BE2C (cell line): Measurements from ENCODE around the gene ALDH6A1.
A peak's percentile ranks its signal among the peaks of the same experiment; 100 is the strongest.

Experiments used
- DNase-seq: peaks from one replicate; pipeline ENCODE4 v3.0.0-alpha.2; 2020
- H3K27me3 ChIP-seq: fragments of 250-450 bp; sonication (Bioruptor Pico); 2 replicates; pipeline ENCODE4 v1.5.1; 2020; ENCODE audit warnings: mild to moderate bottlenecking
- H3K36me3 ChIP-seq: fragments of 250-450 bp; sonication (Bioruptor Pico); 2 replicates; pipeline ENCODE4 v1.5.1; 2020; ENCODE audit warnings: mild to moderate bottlenecking
- H3K4me1 ChIP-seq: fragments of 250-450 bp; sonication (Bioruptor Pico); 2 replicates; pipeline ENCODE4 v1.5.1; 2020
- H3K4me3 ChIP-seq: 2 replicates; pipeline ENCODE4 v1.5.1; 2011; ENCODE audit warnings: low read depth, low read length
- H3K9me3 ChIP-seq: fragments of 250-450 bp; sonication (Bioruptor Pico); 2 replicates; pipeline ENCODE4 v1.5.1; 2020
- TF ChIP-seq, protein P1 (sequence below): IDR thresholded peaks from 2 replicates; pipeline ENCODE4 v1.5.1; 2012; ENCODE audit warnings: mild to moderate bottlenecking, low read depth, low read length

Gene ALDH6A1

DNA sequence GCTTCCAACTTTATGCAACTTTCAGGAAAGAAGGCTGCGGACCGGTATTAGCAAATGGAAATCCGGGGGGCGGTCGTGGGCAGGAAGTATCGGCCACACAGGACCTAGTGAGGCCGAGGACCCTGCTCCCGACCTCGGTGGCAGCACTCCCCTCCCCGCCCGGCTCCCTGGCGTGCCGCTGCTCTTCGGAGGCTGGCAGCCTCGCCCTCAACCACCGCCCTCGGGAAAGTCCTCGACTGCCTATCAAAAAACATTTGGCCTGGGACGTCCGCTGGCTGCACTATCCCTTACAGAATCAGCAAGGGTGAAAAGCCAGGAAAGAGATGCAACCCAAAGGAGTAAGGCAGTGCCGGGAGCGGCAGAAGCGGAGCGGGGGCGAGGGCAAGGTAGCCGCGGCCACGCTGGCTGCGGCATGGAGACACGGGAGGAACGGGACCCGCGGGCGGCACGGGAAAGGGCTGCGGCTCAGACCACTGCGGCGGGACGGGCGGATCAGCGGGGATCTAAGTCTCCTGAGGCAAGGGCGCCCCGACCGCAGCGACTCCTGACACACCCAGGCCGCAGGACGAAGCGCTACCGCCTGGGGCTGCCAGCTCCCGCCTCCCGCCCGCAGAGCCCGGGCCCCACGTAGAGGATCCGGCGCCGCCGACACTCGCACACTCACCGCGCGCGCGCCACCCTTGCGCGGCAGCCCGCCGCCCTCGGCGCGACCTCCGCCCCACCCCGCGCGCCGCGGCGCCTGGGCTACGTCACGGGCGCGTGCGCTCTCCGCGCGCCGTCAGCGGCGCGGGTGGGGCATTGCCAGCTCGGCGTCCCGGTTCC lies 65.5 kb downstream of the ALDH6A1 start, which contains the start of the genes BBOF1 and ENTPD5:
Gene BBOF1, plus strand, starts transcription at position 764 of the 822 bp plus-strand sequence. CDS start 130 bp downstream, outside the sequence.
Gene ENTPD5, minus strand, starts transcription at position 703 of the 822 bp plus-strand sequence. CDS start 31,186 bp downstream, outside the sequence.
- H3K4me3 ChIP-seq = peak within 1 kb of the TSS; percentile 96
- H3K4me1 ChIP-seq = no peaks in the 10 kb centered on the region
- TF ChIP-seq, protein P1, sequence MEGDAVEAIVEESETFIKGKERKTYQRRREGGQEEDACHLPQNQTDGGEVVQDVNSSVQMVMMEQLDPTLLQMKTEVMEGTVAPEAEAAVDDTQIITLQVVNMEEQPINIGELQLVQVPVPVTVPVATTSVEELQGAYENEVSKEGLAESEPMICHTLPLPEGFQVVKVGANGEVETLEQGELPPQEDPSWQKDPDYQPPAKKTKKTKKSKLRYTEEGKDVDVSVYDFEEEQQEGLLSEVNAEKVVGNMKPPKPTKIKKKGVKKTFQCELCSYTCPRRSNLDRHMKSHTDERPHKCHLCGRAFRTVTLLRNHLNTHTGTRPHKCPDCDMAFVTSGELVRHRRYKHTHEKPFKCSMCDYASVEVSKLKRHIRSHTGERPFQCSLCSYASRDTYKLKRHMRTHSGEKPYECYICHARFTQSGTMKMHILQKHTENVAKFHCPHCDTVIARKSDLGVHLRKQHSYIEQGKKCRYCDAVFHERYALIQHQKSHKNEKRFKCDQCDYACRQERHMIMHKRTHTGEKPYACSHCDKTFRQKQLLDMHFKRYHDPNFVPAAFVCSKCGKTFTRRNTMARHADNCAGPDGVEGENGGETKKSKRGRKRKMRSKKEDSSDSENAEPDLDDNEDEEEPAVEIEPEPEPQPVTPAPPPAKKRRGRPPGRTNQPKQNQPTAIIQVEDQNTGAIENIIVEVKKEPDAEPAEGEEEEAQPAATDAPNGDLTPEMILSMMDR = no peak
- H3K9me3 ChIP-seq = no peaks in the 10 kb centered on the region; the same call in 1 of the 2 replicates
- H3K27me3 ChIP-seq = no peaks in the 10 kb centered on the region
- no peaks in the 10 kb centered on the region for H3K36me3 ChIP-seq
- DNase-seq = peak; percentile 90

DNA sequence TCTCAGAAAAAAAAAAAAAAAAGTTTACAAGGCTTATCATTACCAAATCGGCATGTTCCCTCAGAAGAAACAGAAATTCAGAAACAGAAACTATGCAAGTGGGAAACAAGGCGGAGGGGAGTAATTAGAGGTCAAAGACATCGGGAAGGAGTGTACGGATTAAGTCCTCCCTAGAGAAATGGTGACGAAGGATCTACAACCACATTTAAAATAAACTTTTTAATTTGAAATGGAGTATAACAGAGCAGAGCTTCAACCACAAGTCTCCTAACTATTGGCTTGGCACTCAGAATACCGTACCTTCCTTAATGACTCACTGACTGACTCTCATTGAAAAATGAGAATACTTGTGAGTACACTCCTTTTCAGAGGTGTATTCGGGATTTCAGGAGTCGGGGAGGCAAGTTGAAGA lies 66.1 kb downstream of the ALDH6A1 start:
- H3K9me3 ChIP-seq = no peaks in the 10 kb centered on the region; the same call in 1 of the 2 replicates
- no peaks in the 10 kb centered on the region for H3K27me3 ChIP-seq
- H3K4me3 ChIP-seq = peak overlapping the region; percentile 96
- H3K4me1 ChIP-seq = no peaks in the 10 kb centered on the region
- no peaks in the 10 kb centered on the region for H3K36me3 ChIP-seq
- DNase-seq = no peak
- TF ChIP-seq, protein P1 = no peak

DNA sequence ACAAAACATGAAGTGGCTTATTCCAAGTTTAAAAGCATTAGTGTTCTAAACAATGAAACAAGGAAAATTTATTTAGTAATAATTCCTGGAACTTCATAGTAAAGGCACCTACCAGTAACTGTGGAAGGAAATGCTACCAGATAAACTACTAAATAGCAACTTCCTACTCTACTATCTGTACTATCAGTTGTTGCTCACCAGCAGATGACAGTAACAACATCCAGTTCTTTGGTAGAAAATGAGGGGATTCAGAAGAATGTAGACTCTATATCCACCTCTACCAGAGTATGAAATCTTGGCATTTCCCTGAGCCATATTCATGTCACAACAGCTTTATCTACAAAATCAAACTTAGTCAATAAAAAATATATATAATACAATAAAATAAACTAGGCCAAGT lies 68.3 kb downstream of the ALDH6A1 start:
- no peaks in the 10 kb centered on the region; the same call in 1 of the 2 replicates for H3K9me3 ChIP-seq
- no peaks in the 10 kb centered on the region for H3K27me3 ChIP-seq
- H3K4me3 ChIP-seq = no peak overlapping the region
- H3K36me3 ChIP-seq = no peaks in the 10 kb centered on the region
- DNase-seq = no peak
- no peaks in the 10 kb centered on the region for H3K4me1 ChIP-seq
- TF ChIP-seq, protein P1 = no peak

DNA sequence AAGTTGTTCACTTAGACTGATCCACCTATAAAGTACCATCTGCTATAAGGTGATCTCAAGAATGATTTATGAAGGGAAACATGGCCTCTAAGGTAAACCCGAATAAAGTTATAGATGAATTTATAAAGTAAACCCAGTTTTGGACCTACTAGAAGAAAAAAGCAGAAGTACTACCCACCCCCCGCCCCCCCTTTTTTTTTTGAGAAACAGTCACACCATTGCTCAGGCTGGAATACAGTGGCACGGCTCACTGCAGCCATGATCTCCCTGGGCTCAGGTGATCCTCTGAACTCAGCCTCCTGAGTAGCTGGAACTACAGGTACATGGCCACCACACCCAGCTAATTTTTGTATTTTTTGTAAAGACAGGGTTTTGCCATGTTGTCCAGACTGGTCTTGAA lies 69.1 kb downstream of the ALDH6A1 start:
- H3K4me1 ChIP-seq = no peaks in the 10 kb centered on the region
- no peaks in the 10 kb centered on the region for H3K36me3 ChIP-seq
- TF ChIP-seq, protein P1 = no peak
- no peak overlapping the region for H3K4me3 ChIP-seq
- H3K27me3 ChIP-seq = no peaks in the 10 kb centered on the region
- DNase-seq = no peak
- H3K9me3 ChIP-seq = no peaks in the 10 kb centered on the region; the same call in 1 of the 2 replicates

DNA sequence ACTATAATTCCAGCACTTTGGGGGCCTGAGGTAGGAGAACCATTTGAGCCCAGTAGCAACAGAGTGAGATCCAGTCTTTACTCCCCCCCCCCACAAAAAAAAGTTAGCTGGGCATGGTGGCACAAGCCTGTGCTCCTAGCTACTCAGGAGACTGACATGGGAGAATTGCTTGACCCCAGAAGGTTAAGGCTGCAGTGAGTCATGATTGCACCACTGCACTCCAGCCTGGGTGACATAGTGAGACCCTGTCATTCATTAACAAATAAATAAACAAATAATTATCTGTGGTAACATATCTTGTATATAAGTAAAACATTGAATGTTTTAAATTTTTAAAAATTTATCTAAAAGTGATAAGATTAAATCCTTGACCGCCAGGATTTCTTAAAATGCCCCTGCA lies 70.0 kb downstream of the ALDH6A1 start:
- Histone ChIP-seq H3K4me1 (no peaks in the 10 kb centered on the region), H3K36me3 (no peaks in the 10 kb centered on the region), H3K4me3 (no peak overlapping the region), H3K27me3 (no peaks in the 10 kb centered on the region), H3K9me3 (no peaks in the 10 kb centered on the region; the same call in 1 of the 2 replicates)
- TF ChIP-seq, protein P1 = no peak
- DNase-seq = no peak
